HCT116 (cell line): ENCODE data around the gene VIPR2. TPM values are rescaled to one million over a fixed set of nuclear protein-coding genes. Genes with fewer than 3 reads are reported as not detected.

Source experiments
- ATAC-seq: fragments of 200-7000 bp; cut with Tn5 transposase; 2 replicates; pipeline ENCODE4 v1.9.1; 2020; ENCODE audit warnings: mild to moderate bottlenecking, moderate library complexity
- BruUV-seq: library from RNA; stranded (reverse); fragments of 400-500 nt; replicated peaks from 2 replicates; lab custom pipeline; 2021; lab: Mats Ljungman, UMichigan
- CTCF ChIA-PET: fragments of 300-600 bp; sonication (Branson Sonifier 250); formaldehyde crosslinking; loops from one replicate; lab custom pipeline; 2021; ENCODE audit warnings: antibody characterized with exemption; lab: Charles Lee
- POLR2A ChIA-PET: fragments of 300-600, 350-600 bp; sonication (Branson Sonifier 250); formaldehyde crosslinking; loops from one replicate; lab custom pipeline; 2021; ENCODE audit warnings: antibody characterized with exemption; lab: Charles Lee
- RAD21 ChIA-PET, 2 experiments: fragments of 300-600 bp; sonication (Branson Sonifier 250); formaldehyde crosslinking; loops; one replicate each; lab custom pipeline; 2023; ENCODE audit warnings: low total read pairs in 2 of 2; ENCODE audit not compliant: uncharacterized antibody in 2 of 2, unreplicated experiment in 2 of 2, low non-redundant PET in 1 of 2; lab: Charles Lee
- DNase-seq: peaks from one replicate; pipeline ENCODE4 v3.0.0-alpha.2; 2010; ENCODE audit warnings: low read depth, low spot score
- H2AFZ ChIP-seq: fragments of 200-600 bp; shearing (Covaris generic), sonication (generic); 2 replicates; pipeline ENCODE4 v1.6.1; 2017; ENCODE audit warnings: low read depth, mixed run types, mixed read lengths, antibody characterized with exemption, low read length; ENCODE audit not compliant: poor library complexity, severe bottlenecking
- H3K27ac ChIP-seq: 2 replicates; pipeline ENCODE4 v1.5.1; 2012; ENCODE audit warnings: low read depth, low read length
- H3K27me3 ChIP-seq: fragments of 200-600 bp; sonication (generic); 2 replicates; pipeline ENCODE4 v1.6.1; 2016; ENCODE audit warnings: mixed run types, low read length, mixed read lengths; ENCODE audit not compliant: insufficient read depth
- H3K36me3 ChIP-seq, 2 experiments: fragments of 200-500 bp in 1 of 2; fragments of 200-600 bp in 1 of 2; sonication (Bioruptor generic) in 1 of 2; sonication (generic) in 1 of 2; 2 replicates each; pipeline versions ENCODE4 v1.5.1 to v1.6.1; 2014 to 2016; ENCODE audit warnings: low read length in 2 of 2, inconsistent platforms in 1 of 2, mixed read lengths in 1 of 2, mixed run types in 1 of 2; ENCODE audit not compliant: insufficient read depth in 2 of 2, control insufficient read depth in 1 of 2
- H3K4me1 ChIP-seq, 2 experiments: fragments of 200-600 bp in 1 of 2; sonication (generic) in 1 of 2; 2 replicates each; pipeline versions ENCODE4 v1.5.1 to v1.6.1; 2012 to 2017; ENCODE audit warnings: low read length in 2 of 2, inconsistent platforms in 1 of 2, mild to moderate bottlenecking in 1 of 2, mixed read lengths in 1 of 2, mixed run types in 1 of 2, moderate library complexity in 1 of 2; ENCODE audit not compliant: insufficient read depth in 2 of 2, control insufficient read depth in 1 of 2
- H3K4me2 ChIP-seq: fragments of 200-600 bp; sonication (generic); 2 replicates; pipeline ENCODE4 v1.6.1; 2017; ENCODE audit warnings: mixed run types, low read length, mixed read lengths
- H3K4me3 ChIP-seq, 2 experiments: fragments of 200-600 bp in 1 of 2; sonication (generic) in 1 of 2; replicated peaks in 1 of 2; 2 replicates each; pipeline ENCODE4 v1.5.1; 2011 to 2016; ENCODE audit warnings: low read length in 2 of 2, control low read depth in 1 of 2, low read depth in 1 of 2, mild to moderate bottlenecking in 1 of 2, mixed read lengths in 1 of 2, mixed run types in 1 of 2
- H3K79me2 ChIP-seq: fragments of 200-600 bp; sonication (generic); 2 replicates; pipeline ENCODE4 v1.6.1; 2017; ENCODE audit warnings: mild to moderate bottlenecking, mixed run types, low read length, moderate library complexity, mixed read lengths; ENCODE audit not compliant: insufficient read depth
- H3K9ac ChIP-seq: fragments of 200-600 bp; sonication (generic); 2 replicates; pipeline ENCODE4 v1.6.1; 2016; ENCODE audit warnings: low read length, mixed read lengths
- H3K9me2 ChIP-seq: fragments of 200-600 bp; sonication (generic), shearing (Covaris generic); 2 replicates; pipeline ENCODE4 v1.6.1; 2017; ENCODE audit warnings: mixed run types, mild to moderate bottlenecking, moderate library complexity; ENCODE audit not compliant: insufficient read depth
- H3K9me3 ChIP-seq, 2 experiments: fragments of 200-500 bp in 1 of 2; fragments of 200-600 bp in 1 of 2; sonication (Bioruptor generic) in 1 of 2; sonication (generic) in 1 of 2; 2 replicates each; pipeline ENCODE4 v1.6.1; 2014 to 2017; ENCODE audit warnings: low read length in 2 of 2, mixed read lengths in 2 of 2, inconsistent platforms in 1 of 2, low read depth in 1 of 2, mild to moderate bottlenecking in 1 of 2, mixed run types in 1 of 2, moderate library complexity in 1 of 2; ENCODE audit not compliant: control insufficient read depth in 1 of 2, insufficient read depth in 1 of 2
- H4K20me1 ChIP-seq: fragments of 200-600 bp; sonication (generic), shearing (Covaris generic); 2 replicates; pipeline ENCODE4 v1.6.1; 2017; ENCODE audit warnings: mixed run types, mild to moderate bottlenecking, moderate library complexity; ENCODE audit not compliant: insufficient read depth
- CBX3 ChIP-seq: IDR thresholded peaks from 2 replicates; pipeline ENCODE4 v1.6.1; 2012; ENCODE audit warnings: low read depth
- CEBPB ChIP-seq: IDR thresholded peaks from 2 replicates; pipeline ENCODE4 v1.6.1; 2012; ENCODE audit warnings: low read depth
- EGR1 ChIP-seq: IDR thresholded peaks from 2 replicates; pipeline ENCODE4 v1.6.1; 2012; ENCODE audit warnings: low read depth
- ELF1 ChIP-seq: IDR thresholded peaks from 2 replicates; pipeline ENCODE4 v1.6.1; 2012; ENCODE audit warnings: low read depth, borderline replicate concordance
- EZH2 ChIP-seq: fragments of 200-600 bp; sonication (generic); IDR thresholded peaks from 2 replicates; pipeline ENCODE4 v1.6.1; 2017; ENCODE audit warnings: antibody characterized with exemption, mixed run types
- EZH2phosphoT487 ChIP-seq: fragments of 200-600 bp; IDR thresholded peaks from 2 replicates; pipeline ENCODE4 v1.6.1; 2018; ENCODE audit warnings: antibody characterized with exemption, borderline replicate concordance
- FOSL1 ChIP-seq: IDR thresholded peaks from 2 replicates; pipeline ENCODE4 v1.6.1; 2012; ENCODE audit warnings: low read depth
- JUND ChIP-seq: IDR thresholded peaks from 2 replicates; pipeline ENCODE4 v1.6.1; 2012
- POLR2AphosphoS5 ChIP-seq: IDR thresholded peaks from 2 replicates; pipeline ENCODE4 v1.6.1; 2011; ENCODE audit warnings: mild to moderate bottlenecking, low read depth, low read length, moderate library complexity
- REST ChIP-seq: IDR thresholded peaks from 2 replicates; pipeline ENCODE4 v1.6.1; 2012; ENCODE audit warnings: low read depth
- SIN3A ChIP-seq: IDR thresholded peaks from 2 replicates; pipeline ENCODE4 v1.6.1; 2012; ENCODE audit warnings: low read depth
- SP1 ChIP-seq: IDR thresholded peaks from 2 replicates; pipeline ENCODE4 v1.6.1; 2012; ENCODE audit warnings: low read depth
- intact Hi-C: fragments of 100-400 bp; cut with micrococcal nuclease; formaldehyde crosslinking; loops from 2 replicates; pipeline ENCODE4 v1.10.0; 2022
- total RNA-seq: library from RNA; stranded (reverse); gene quantifications from one replicate; pipeline ENCODE4 v1.2.1, GENCODE V29; 2021; ENCODE audit not compliant: unreplicated experiment
- TF ChIP-seq, protein P1 (sequence below), 3 experiments: fragments of 200-600 bp in 1 of 3; sonication (generic) in 1 of 3; IDR thresholded peaks in 2 of 3; conservative IDR thresholded peaks in 1 of 3; 2 replicates each; pipeline ENCODE4 v1.5.1; 2012 to 2017; ENCODE audit warnings: low read depth in 2 of 3, low read length in 2 of 3, antibody characterized with exemption in 1 of 3, borderline replicate concordance in 1 of 3, control low read depth in 1 of 3, mild to moderate bottlenecking in 1 of 3, mixed read lengths in 1 of 3, mixed run types in 1 of 3, moderate library complexity in 1 of 3; ENCODE audit not compliant: insufficient read depth in 1 of 3
- TF ChIP-seq, protein P2 (sequence below): IDR thresholded peaks from 2 replicates; pipeline ENCODE4 v1.6.1; 2011; ENCODE audit warnings: mild to moderate bottlenecking, low read length, moderate library complexity; ENCODE audit not compliant: insufficient replicate concordance; ENCODE audit errors: extremely low read depth
- TF ChIP-seq, protein P3 (sequence below): IDR thresholded peaks from 2 replicates; pipeline ENCODE4 v1.6.1; 2012

VIPR2 gene
- total RNA-seq, 1 experiment from 2014 or later, result 0.10 TPM

DNA sequence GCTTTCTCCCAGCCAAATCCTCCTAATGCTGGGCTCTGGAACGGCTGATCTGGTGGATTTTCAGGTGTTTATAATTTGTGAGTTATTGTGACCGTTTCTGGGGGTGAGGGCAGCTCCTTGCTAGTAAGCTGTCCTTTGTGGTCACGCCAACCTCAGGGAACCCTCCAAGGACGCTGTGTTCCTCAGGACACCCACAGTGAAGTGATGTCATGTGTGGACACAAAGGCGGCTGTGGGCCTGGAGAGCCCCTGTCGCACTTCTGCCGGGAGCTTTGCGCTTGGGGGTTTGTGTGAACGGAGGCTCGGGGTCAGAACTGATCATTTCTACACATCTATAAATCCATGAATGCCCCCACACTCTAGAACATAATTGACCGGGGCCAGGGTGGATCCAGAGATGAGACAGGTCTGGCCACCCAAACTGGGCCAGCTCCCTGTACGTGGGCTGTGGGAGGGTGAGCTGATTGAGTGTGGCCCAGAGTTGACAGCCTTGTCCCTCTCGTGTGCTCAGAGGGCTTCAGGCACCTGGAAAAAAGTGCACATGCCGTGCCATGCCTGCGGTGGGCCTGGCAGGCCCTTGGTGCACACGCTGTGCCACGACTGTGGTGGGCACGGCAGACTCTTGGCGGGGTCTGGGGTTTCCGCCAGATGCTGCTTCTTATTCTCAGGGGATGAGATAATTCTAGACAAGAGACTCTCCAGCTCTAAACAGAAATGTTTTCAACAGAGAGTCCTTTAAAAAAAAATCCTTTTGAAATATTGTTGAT is 130.2 kb downstream of the VIPR2 start:
- no TSS peak for BruUV-seq
- RAD21 ChIA-PET, result no interaction called here
- Histone ChIP-seq H3K79me2 (no peaks in the 10 kb centered on the region), H3K4me2 (no peak overlapping the region), H3K27ac (no peak overlapping the region), H2AFZ (no peak overlapping the region), H4K20me1 (no peaks in the 10 kb centered on the region), H3K9ac (no peak overlapping the region)
- POLR2A ChIA-PET, result no interaction called here
- CTCF ChIA-PET, result no interaction called here
- TF ChIP-seq, protein P1, sequence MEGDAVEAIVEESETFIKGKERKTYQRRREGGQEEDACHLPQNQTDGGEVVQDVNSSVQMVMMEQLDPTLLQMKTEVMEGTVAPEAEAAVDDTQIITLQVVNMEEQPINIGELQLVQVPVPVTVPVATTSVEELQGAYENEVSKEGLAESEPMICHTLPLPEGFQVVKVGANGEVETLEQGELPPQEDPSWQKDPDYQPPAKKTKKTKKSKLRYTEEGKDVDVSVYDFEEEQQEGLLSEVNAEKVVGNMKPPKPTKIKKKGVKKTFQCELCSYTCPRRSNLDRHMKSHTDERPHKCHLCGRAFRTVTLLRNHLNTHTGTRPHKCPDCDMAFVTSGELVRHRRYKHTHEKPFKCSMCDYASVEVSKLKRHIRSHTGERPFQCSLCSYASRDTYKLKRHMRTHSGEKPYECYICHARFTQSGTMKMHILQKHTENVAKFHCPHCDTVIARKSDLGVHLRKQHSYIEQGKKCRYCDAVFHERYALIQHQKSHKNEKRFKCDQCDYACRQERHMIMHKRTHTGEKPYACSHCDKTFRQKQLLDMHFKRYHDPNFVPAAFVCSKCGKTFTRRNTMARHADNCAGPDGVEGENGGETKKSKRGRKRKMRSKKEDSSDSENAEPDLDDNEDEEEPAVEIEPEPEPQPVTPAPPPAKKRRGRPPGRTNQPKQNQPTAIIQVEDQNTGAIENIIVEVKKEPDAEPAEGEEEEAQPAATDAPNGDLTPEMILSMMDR (IDR thresholded peaks at IDR 0.05 in 2 of 3, conservative IDR thresholded peaks at IDR 0.05 in 1 of 3; ENCODE audit: borderline replicate concordance in 1 of 3, insufficient read depth in 1 of 3, low read depth in 2 of 3, low read length in 2 of 3), result no peak
- TF ChIP-seq CEBPB (no peak), REST (no peak), ELF1 (no peak), CBX3 (no peak), FOSL1 (no peak), EZH2phosphoT487 (no peak), EGR1 (no peak), SIN3A (no peak), JUND (no peak), SP1 (no peak), POLR2AphosphoS5 (no peak), EZH2 (no peak)
- TF ChIP-seq, protein P2, sequence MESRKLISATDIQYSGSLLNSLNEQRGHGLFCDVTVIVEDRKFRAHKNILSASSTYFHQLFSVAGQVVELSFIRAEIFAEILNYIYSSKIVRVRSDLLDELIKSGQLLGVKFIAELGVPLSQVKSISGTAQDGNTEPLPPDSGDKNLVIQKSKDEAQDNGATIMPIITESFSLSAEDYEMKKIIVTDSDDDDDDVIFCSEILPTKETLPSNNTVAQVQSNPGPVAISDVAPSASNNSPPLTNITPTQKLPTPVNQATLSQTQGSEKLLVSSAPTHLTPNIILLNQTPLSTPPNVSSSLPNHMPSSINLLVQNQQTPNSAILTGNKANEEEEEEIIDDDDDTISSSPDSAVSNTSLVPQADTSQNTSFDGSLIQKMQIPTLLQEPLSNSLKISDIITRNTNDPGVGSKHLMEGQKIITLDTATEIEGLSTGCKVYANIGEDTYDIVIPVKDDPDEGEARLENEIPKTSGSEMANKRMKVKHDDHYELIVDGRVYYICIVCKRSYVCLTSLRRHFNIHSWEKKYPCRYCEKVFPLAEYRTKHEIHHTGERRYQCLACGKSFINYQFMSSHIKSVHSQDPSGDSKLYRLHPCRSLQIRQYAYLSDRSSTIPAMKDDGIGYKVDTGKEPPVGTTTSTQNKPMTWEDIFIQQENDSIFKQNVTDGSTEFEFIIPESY, result no peak
- TF ChIP-seq, protein P3, sequence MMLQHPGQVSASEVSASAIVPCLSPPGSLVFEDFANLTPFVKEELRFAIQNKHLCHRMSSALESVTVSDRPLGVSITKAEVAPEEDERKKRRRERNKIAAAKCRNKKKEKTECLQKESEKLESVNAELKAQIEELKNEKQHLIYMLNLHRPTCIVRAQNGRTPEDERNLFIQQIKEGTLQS, result no peak
- TF ChIP-seq, all 23 proteins: peak for 0
- H3K9me2 ChIP-seq, result no peaks in the 10 kb centered on the region
- ATAC-seq (no peak), DNase-seq (no peak)
- no peak overlapping the region for H3K4me3 ChIP-seq
- no peaks in the 10 kb centered on the region for H3K36me3 ChIP-seq
- intact Hi-C loops, result no loop called here
- no peaks in the 10 kb centered on the region for H3K27me3 ChIP-seq
- H3K4me1 ChIP-seq, result no peaks in the 10 kb centered on the region
- no peaks in the 10 kb centered on the region for H3K9me3 ChIP-seq
